Lung (tissue), 12 donors: ENCODE data around the gene PRSS21. TPM values are rescaled to one million over a fixed set of nuclear protein-coding genes. Genes with fewer than 3 reads are reported as not detected.
A peak's percentile ranks its signal among the peaks of the same experiment; 100 is the strongest.

ENCODE experiments used
- ATAC-seq: fragments of 200-7000 bp; cut with Tn5 transposase; one replicate; pipeline ENCODE4 v1.9.1; 2020; ENCODE audit warnings: moderate number of reproducible peaks; ENCODE audit not compliant: insufficient read depth, low FRiP score
- DNase-seq, 3 donors: peaks; one replicate each; pipeline ENCODE4 v3.0.0-alpha.2; 2013 to 2017
- H3K27ac ChIP-seq, 2 donors: one replicate each; pipeline ENCODE4 v1.5.1; 2013; ENCODE audit warnings: mild to moderate bottlenecking in 2 of 2, moderate library complexity in 2 of 2, control low read depth in 1 of 2, inconsistent platforms in 1 of 2, low read depth in 1 of 2, low read length in 1 of 2
- H3K27me3 ChIP-seq, 3 donors: one replicate each; pipeline ENCODE4 v1.5.1; 2013; ENCODE audit warnings: low read length in 2 of 3; ENCODE audit not compliant: control insufficient read depth in 3 of 3, insufficient read depth in 3 of 3
- H3K36me3 ChIP-seq, 4 donors: one replicate each; pipeline ENCODE4 v1.5.1; 2013; ENCODE audit warnings: low read length in 4 of 4, mild to moderate bottlenecking in 1 of 4, moderate library complexity in 1 of 4; ENCODE audit not compliant: control insufficient read depth in 4 of 4, insufficient read depth in 4 of 4
- H3K4me1 ChIP-seq, 5 donors: one replicate each; pipeline ENCODE4 v1.5.1; 2013; ENCODE audit warnings: low read length in 5 of 5, mild to moderate bottlenecking in 2 of 5, moderate library complexity in 1 of 5; ENCODE audit not compliant: control insufficient read depth in 5 of 5, insufficient read depth in 5 of 5
- H3K4me3 ChIP-seq: one replicate; pipeline ENCODE4 v1.5.1; 2013; ENCODE audit warnings: mild to moderate bottlenecking, control low read depth, moderate library complexity
- H3K9ac ChIP-seq, 2 donors: one replicate each; pipeline ENCODE4 v1.5.1; 2013; ENCODE audit warnings: low read length in 2 of 2, control low read depth in 1 of 2; ENCODE audit not compliant: insufficient read depth in 1 of 2
- H3K9me3 ChIP-seq, 4 donors: one replicate each; pipeline ENCODE4 v1.5.1; 2013; ENCODE audit warnings: low read length in 3 of 4, mild to moderate bottlenecking in 1 of 4, moderate library complexity in 1 of 4; ENCODE audit not compliant: control insufficient read depth in 4 of 4, insufficient read depth in 3 of 4
- WGBS, 2 donors: extraction: QIAGEN DNeasy Blood & Tissue Kit; methylation state at CpG; one replicate each; pipeline ENCODE4 v1.1.7; 2013; 5-methylcytosine and 5-hydroxymethylcytosine counted together
- polyA plus RNA-seq, 2 donors: library from polyadenylated mRNA; stranded (reverse); fragments of 200-250 nt; gene quantifications; one replicate each; pipeline ENCODE4 v1.2.1, GENCODE V29; 2013
- total RNA-seq, 2 donors: library from RNA; depleted of rRNA in 1 of 2; stranded (reverse); fragments of >200 nt in 1 of 2; gene quantifications; one replicate each; pipeline ENCODE4 v1.2.1, GENCODE V29; 2014 to 2021
- TF ChIP-seq, protein P1 (sequence below): IDR thresholded peaks from 2 replicates; pipeline ENCODE4 v1.5.1; 2012; ENCODE audit warnings: mild to moderate bottlenecking; ENCODE audit errors: control extremely low read depth, extremely low read depth
- donor health status: control.
- donor health status: control.
- donor health status: Bipolar disorder and iron deficiency.
- donor health status: healthy.
- donor health status: DM: yes; HTN: yes; CAD: no.

The PRSS21 gene
- total and polyA plus RNA-seq, 4 donors, result 0.77 to 7.9 (median 4.2) TPM; not detected in 1

- 82 to 83% methylated on average over 7 of the region's 7 CpGs for WGBS, 2 donors
- DNase-seq, result no peak
- H3K9me3 ChIP-seq, result no peaks in the 10 kb centered on the region
- no peak overlapping the region for H3K4me3 ChIP-seq
- TF ChIP-seq, protein P1, sequence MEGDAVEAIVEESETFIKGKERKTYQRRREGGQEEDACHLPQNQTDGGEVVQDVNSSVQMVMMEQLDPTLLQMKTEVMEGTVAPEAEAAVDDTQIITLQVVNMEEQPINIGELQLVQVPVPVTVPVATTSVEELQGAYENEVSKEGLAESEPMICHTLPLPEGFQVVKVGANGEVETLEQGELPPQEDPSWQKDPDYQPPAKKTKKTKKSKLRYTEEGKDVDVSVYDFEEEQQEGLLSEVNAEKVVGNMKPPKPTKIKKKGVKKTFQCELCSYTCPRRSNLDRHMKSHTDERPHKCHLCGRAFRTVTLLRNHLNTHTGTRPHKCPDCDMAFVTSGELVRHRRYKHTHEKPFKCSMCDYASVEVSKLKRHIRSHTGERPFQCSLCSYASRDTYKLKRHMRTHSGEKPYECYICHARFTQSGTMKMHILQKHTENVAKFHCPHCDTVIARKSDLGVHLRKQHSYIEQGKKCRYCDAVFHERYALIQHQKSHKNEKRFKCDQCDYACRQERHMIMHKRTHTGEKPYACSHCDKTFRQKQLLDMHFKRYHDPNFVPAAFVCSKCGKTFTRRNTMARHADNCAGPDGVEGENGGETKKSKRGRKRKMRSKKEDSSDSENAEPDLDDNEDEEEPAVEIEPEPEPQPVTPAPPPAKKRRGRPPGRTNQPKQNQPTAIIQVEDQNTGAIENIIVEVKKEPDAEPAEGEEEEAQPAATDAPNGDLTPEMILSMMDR, result no peak
- H3K4me1 ChIP-seq, result peaks cover 2 to 18% (median 12%) of the 10 kb centered on the region in 5 donors
- no peak for ATAC-seq
- H3K36me3 ChIP-seq, result peaks cover 8 to 38% (median 28%) of the 10 kb centered on the region in 4 donors
- no peak overlapping the region for H3K9ac ChIP-seq
- no peak overlapping the region for H3K27ac ChIP-seq
- no peaks in the 10 kb centered on the region for H3K27me3 ChIP-seq
These were observed 41.8 kb upstream of the PRSS21 start for GRCh38 chr16:2775131-2775716.

GRCh38 chr16:2775765-2776499, 41.1 kb upstream of the PRSS21 start:
- peak overlapping the region in 1 of 2 donors; percentile 73 for H3K9ac ChIP-seq
- peaks cover 2 to 18% (median 12%) of the 10 kb centered on the region in 5 donors for H3K4me1 ChIP-seq
- peak overlapping the region; percentile 72 for H3K4me3 ChIP-seq
- WGBS, 2 donors, result 50 to 61% methylated on average over 11 of the region's 11 CpGs
- H3K27ac ChIP-seq, result no peak overlapping the region
- peaks cover 8 to 32% (median 22%) of the 10 kb centered on the region in 4 donors for H3K36me3 ChIP-seq
- no peaks in the 10 kb centered on the region for H3K27me3 ChIP-seq
- DNase-seq (no peak), ATAC-seq (no peak)
- H3K9me3 ChIP-seq, result no peaks in the 10 kb centered on the region
- TF ChIP-seq, protein P1, result no peak

DNA sequence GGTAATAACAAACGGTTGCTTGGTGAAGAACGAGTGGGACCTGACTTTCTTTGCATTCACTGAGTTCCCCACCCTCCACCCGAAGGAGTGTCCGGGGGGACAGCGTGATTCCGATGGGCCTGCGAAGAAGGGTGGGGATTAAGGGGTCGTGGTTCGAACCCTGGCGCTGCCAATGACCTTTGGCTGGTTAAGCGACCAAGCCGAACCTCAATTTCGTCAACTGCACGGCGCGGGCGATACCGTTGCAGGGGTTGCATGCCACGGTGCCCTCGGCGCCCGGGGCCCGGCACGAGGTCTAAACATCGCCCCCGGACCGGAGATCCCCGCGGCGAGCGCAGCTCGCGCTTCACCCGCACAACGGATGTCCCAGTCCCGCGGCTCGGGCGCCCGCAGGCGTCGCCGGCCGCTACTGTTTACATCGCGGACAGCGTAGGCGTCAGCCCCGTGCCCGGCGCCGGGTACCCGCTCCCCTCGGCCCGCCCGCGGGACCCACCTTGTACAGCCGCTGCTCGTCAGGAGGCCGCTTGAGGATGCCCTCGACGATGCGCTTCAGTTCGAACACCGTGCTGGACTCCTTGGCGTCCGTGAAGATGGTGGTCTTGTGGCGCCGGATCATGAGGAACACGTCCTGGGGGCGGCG, 40.4 kb upstream of the PRSS21 start:
- 0% methylated on average over 62 to 72 of the region's 72 CpGs for WGBS, 2 donors
- TF ChIP-seq, protein P1, result no peak
- H3K4me1 ChIP-seq, result peaks cover 2 to 18% (median 12%) of the 10 kb centered on the region in 5 donors
- no peaks in the 10 kb centered on the region for H3K9me3 ChIP-seq
- DNase-seq (peak in 1 of 3 donors; percentile 14), ATAC-seq (no peak)
- H3K27ac ChIP-seq, result peak overlapping the region; percentile 81 to 82
- no peaks in the 10 kb centered on the region for H3K27me3 ChIP-seq
- peaks cover under 1 to 26% (median 18%) of the 10 kb centered on the region in 4 donors for H3K36me3 ChIP-seq
- peak overlapping the region in 1 of 2 donors; percentile 73 for H3K9ac ChIP-seq
- H3K4me3 ChIP-seq, result peak overlapping the region; percentile 72
